Neural cell (in vitro differentiated cells): ENCODE results near the gene GRIA3.

Experiments
- POLR2AphosphoS5 ChIP-seq: IDR thresholded peaks from 2 replicates; pipeline ENCODE4 v1.6.1; 2012
- SMC3 ChIP-seq: fragments of 450-650 bp; conservative IDR thresholded peaks from 2 replicates; pipeline ENCODE4 v1.6.1; 2014; ENCODE audit warnings: antibody characterized with exemption, mild to moderate bottlenecking, moderate library complexity; ENCODE audit not compliant: poor library complexity
- TF ChIP-seq, protein P1 (sequence below): fragments of 450-650 bp; IDR thresholded peaks from 2 replicates; pipeline ENCODE4 v1.5.1; 2014; ENCODE audit warnings: antibody characterized with exemption, mild to moderate bottlenecking, moderate library complexity; ENCODE audit not compliant: poor library complexity, severe bottlenecking
- TF ChIP-seq, protein P2 (sequence below): IDR thresholded peaks from 2 replicates; pipeline ENCODE4 v1.6.1; 2012; ENCODE audit warnings: borderline replicate concordance

DNA sequence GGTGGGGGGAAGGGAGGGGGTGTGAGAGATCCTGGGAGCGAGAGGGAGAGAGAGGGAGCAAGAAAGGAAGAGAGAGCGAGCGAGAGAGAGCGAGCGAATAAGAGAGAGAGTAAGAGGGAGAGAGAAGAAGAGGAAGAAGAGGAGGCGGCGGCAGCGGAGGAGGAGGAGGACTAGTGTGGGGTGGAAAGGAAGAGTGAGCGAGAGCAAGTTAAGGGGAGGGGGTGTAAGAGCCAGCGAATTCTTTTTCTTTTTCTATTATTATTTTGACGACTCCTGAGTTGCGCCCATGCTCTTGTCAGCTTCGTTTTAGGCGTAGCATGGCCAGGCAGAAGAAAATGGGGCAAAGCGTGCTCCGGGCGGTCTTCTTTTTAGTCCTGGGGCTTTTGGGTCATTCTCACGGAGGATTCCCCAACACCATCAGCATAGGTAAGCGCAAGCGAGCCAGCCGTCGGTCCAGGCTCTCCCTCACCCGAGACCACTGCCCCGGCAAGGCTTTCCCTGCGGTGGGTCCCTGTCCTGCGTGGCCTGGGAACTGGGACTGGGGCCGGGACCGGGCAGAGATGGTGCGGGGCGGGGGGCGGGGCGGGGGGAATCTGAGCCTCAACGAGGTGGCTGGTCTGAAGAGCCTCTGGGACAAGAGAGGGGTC, at the start of gene GRIA3:
- TF ChIP-seq, protein P1, sequence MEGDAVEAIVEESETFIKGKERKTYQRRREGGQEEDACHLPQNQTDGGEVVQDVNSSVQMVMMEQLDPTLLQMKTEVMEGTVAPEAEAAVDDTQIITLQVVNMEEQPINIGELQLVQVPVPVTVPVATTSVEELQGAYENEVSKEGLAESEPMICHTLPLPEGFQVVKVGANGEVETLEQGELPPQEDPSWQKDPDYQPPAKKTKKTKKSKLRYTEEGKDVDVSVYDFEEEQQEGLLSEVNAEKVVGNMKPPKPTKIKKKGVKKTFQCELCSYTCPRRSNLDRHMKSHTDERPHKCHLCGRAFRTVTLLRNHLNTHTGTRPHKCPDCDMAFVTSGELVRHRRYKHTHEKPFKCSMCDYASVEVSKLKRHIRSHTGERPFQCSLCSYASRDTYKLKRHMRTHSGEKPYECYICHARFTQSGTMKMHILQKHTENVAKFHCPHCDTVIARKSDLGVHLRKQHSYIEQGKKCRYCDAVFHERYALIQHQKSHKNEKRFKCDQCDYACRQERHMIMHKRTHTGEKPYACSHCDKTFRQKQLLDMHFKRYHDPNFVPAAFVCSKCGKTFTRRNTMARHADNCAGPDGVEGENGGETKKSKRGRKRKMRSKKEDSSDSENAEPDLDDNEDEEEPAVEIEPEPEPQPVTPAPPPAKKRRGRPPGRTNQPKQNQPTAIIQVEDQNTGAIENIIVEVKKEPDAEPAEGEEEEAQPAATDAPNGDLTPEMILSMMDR = no peak
- TF ChIP-seq, protein P2, sequence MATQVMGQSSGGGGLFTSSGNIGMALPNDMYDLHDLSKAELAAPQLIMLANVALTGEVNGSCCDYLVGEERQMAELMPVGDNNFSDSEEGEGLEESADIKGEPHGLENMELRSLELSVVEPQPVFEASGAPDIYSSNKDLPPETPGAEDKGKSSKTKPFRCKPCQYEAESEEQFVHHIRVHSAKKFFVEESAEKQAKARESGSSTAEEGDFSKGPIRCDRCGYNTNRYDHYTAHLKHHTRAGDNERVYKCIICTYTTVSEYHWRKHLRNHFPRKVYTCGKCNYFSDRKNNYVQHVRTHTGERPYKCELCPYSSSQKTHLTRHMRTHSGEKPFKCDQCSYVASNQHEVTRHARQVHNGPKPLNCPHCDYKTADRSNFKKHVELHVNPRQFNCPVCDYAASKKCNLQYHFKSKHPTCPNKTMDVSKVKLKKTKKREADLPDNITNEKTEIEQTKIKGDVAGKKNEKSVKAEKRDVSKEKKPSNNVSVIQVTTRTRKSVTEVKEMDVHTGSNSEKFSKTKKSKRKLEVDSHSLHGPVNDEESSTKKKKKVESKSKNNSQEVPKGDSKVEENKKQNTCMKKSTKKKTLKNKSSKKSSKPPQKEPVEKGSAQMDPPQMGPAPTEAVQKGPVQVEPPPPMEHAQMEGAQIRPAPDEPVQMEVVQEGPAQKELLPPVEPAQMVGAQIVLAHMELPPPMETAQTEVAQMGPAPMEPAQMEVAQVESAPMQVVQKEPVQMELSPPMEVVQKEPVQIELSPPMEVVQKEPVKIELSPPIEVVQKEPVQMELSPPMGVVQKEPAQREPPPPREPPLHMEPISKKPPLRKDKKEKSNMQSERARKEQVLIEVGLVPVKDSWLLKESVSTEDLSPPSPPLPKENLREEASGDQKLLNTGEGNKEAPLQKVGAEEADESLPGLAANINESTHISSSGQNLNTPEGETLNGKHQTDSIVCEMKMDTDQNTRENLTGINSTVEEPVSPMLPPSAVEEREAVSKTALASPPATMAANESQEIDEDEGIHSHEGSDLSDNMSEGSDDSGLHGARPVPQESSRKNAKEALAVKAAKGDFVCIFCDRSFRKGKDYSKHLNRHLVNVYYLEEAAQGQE = no peak
- TF ChIP-seq POLR2AphosphoS5 (no peak), SMC3 (no peak)
